T-helper 2 cell treated with Interferon-gamma antibody and Interleukin-4, amounts not matched to agents 5 μg/mL and 100 μg/mL, for 36 hours (primary cell): ENCODE data around the gene BEST2.
"Not testable (repeated sequence)": the region's sequence is repeated elsewhere in the genome, so short reads cannot be mapped to it uniquely, and the experiment has no call there.

Source experiments
- DNase-seq: peaks from one replicate; pipeline ENCODE4 v3.0.0; 2021; ENCODE audit warnings: low spot score
- H3K27ac Mint-ChIP-seq: one replicate; pipeline ENCODE4 v1.8.0; 2021; ENCODE audit warnings: mild to moderate bottlenecking, mixed read lengths
- H3K27me3 Mint-ChIP-seq: one replicate; pipeline ENCODE4 v1.8.0; 2021; ENCODE audit warnings: low read depth, mixed read lengths
- H3K36me3 Mint-ChIP-seq: one replicate; pipeline ENCODE4 v1.8.0; 2021; ENCODE audit warnings: low read depth, mixed read lengths
- H3K4me1 Mint-ChIP-seq: one replicate; pipeline ENCODE4 v1.8.0; 2021; ENCODE audit warnings: low read depth, mixed read lengths
- H3K4me3 Mint-ChIP-seq: one replicate; pipeline ENCODE4 v1.8.0; 2022; ENCODE audit warnings: mild to moderate bottlenecking, moderate library complexity, mixed read lengths
- H3K9me3 Mint-ChIP-seq: one replicate; pipeline ENCODE4 v1.8.0; 2021; ENCODE audit warnings: mixed read lengths

BEST2 gene

GRCh38 chr19:12722566-12723380 lies 28.8 kb upstream of the BEST2 start:
- peak overlapping the region; percentile 79 for H3K27ac Mint-ChIP-seq
- H3K27me3 Mint-ChIP-seq: no peaks in the 10 kb centered on the region
- H3K4me3 Mint-ChIP-seq: peak overlapping the region; percentile 89
- H3K36me3 Mint-ChIP-seq: peaks cover 26% of the 10 kb centered on the region
- H3K9me3 Mint-ChIP-seq: no peaks in the 10 kb centered on the region
- peak; percentile 94 for DNase-seq
- peaks cover 14% of the 10 kb centered on the region for H3K4me1 Mint-ChIP-seq

GRCh38 chr19:12723381-12723640 lies 28.3 kb upstream of the BEST2 start:
- peaks cover 30% of the 10 kb centered on the region for H3K36me3 Mint-ChIP-seq
- H3K4me3 Mint-ChIP-seq: peak overlapping the region; percentile 89
- peaks cover 14% of the 10 kb centered on the region for H3K4me1 Mint-ChIP-seq
- H3K27me3 Mint-ChIP-seq: no peaks in the 10 kb centered on the region
- no peak for DNase-seq
- H3K9me3 Mint-ChIP-seq: no peaks in the 10 kb centered on the region
- peak overlapping the region; percentile 79 for H3K27ac Mint-ChIP-seq

- H3K9me3 Mint-ChIP-seq: no peaks in the 10 kb centered on the region
- H3K4me3 Mint-ChIP-seq: peak within 1 kb of the TSS; percentile 89
- H3K27ac Mint-ChIP-seq: peak within 1 kb of the TSS; percentile 79
- no peaks in the 10 kb centered on the region for H3K27me3 Mint-ChIP-seq
- peaks cover 28% of the 10 kb centered on the region for H3K36me3 Mint-ChIP-seq
- peak; percentile 74 for DNase-seq
- H3K4me1 Mint-ChIP-seq: peaks cover 14% of the 10 kb centered on the region
Measured at GRCh38 chr19:12723641-12724426, 27.8 kb upstream of the BEST2 start, which contains the start of gene TNPO2. TNPO2 (minus strand) TSS chr19:12723932; CDS start chr19:12720977, 2,955 bp downstream.

- not testable (repeated sequence) for H3K4me3 Mint-ChIP-seq, DNase-seq, H3K27ac Mint-ChIP-seq, H3K27me3 Mint-ChIP-seq, H3K9me3 Mint-ChIP-seq
- Mint-ChIP-seq H3K36me3 (peaks cover 39% of the 10 kb centered on the region), H3K4me1 (peaks cover 16% of the 10 kb centered on the region)
Measured at GRCh38 chr19:12725612-12726011, 26.0 kb upstream of the BEST2 start.

- H3K4me1 Mint-ChIP-seq: peaks cover 11% of the 10 kb centered on the region
- H3K27ac Mint-ChIP-seq: no peak overlapping the region
- H3K4me3 Mint-ChIP-seq: no peak overlapping the region
Measured at GRCh38 chr19:12726988-12727316, 24.6 kb upstream of the BEST2 start.

GRCh38 chr19:12727745-12728433 lies 23.7 kb upstream of the BEST2 start:
- peaks cover 14% of the 10 kb centered on the region for H3K4me1 Mint-ChIP-seq
- no peak overlapping the region for H3K27ac Mint-ChIP-seq
- H3K27me3 Mint-ChIP-seq: no peaks in the 10 kb centered on the region
- H3K9me3 Mint-ChIP-seq: no peaks in the 10 kb centered on the region
- no peak overlapping the region for H3K4me3 Mint-ChIP-seq
- DNase-seq: no peak
- peaks cover 39% of the 10 kb centered on the region for H3K36me3 Mint-ChIP-seq

More at GRCh38 chr19:12726988-12727316, 24.6 kb upstream of the BEST2 start:
- DNase-seq: no peak
- Mint-ChIP-seq H3K27me3 (no peaks in the 10 kb centered on the region), H3K36me3 (peaks cover 37% of the 10 kb centered on the region), H3K9me3 (no peaks in the 10 kb centered on the region)

GRCh38 chr19:12730064-12730463 lies 21.5 kb upstream of the BEST2 start:
- Mint-ChIP-seq H3K27me3 (no peaks in the 10 kb centered on the region), H3K27ac (no peak overlapping the region)
- DNase-seq: no peak

GRCh38 chr19:12731337-12731736 lies 20.3 kb upstream of the BEST2 start:
- no peak overlapping the region for H3K27ac Mint-ChIP-seq
- H3K27me3 Mint-ChIP-seq: no peaks in the 10 kb centered on the region
- no peak overlapping the region for H3K4me3 Mint-ChIP-seq
- H3K9me3 Mint-ChIP-seq: no peaks in the 10 kb centered on the region
- no peak for DNase-seq
- H3K36me3 Mint-ChIP-seq: peaks cover 48% of the 10 kb centered on the region
- H3K4me1 Mint-ChIP-seq: peaks cover 14% of the 10 kb centered on the region

More at GRCh38 chr19:12730064-12730463, 21.5 kb upstream of the BEST2 start:
- no peak overlapping the region for H3K4me3 Mint-ChIP-seq
- no peaks in the 10 kb centered on the region for H3K9me3 Mint-ChIP-seq
- H3K4me1 Mint-ChIP-seq: peaks cover 14% of the 10 kb centered on the region
- peaks cover 48% of the 10 kb centered on the region for H3K36me3 Mint-ChIP-seq

GRCh38 chr19:12733369-12734214 lies 18.0 kb upstream of the BEST2 start:
- Mint-ChIP-seq H3K27me3 (no peaks in the 10 kb centered on the region), H3K4me1 (peaks cover 29% of the 10 kb centered on the region), H3K27ac (peak overlapping the region; percentile 87), H3K36me3 (peaks cover 41% of the 10 kb centered on the region), H3K9me3 (no peaks in the 10 kb centered on the region), H3K4me3 (peak overlapping the region; percentile 85)
- peak; percentile 66 for DNase-seq

GRCh38 chr19:12736995-12737834 lies 14.4 kb upstream of the BEST2 start, which contains the start of gene GET3:
GET3 (plus strand) TSS chr19:12737497; CDS start chr19:12737506, 9 bp downstream.
- Mint-ChIP-seq H3K27me3 (no peaks in the 10 kb centered on the region), H3K4me1 (peaks cover 27% of the 10 kb centered on the region), H3K27ac (peak within 1 kb of the TSS; percentile 97), H3K9me3 (no peaks in the 10 kb centered on the region), H3K4me3 (peak within 1 kb of the TSS; percentile 100), H3K36me3 (peaks cover 30% of the 10 kb centered on the region)
- DNase-seq: peak; percentile 80

- no peaks in the 10 kb centered on the region for H3K9me3 Mint-ChIP-seq
- H3K27ac Mint-ChIP-seq: peak overlapping the region; percentile 57
- H3K27me3 Mint-ChIP-seq: no peaks in the 10 kb centered on the region
- H3K4me1 Mint-ChIP-seq: peaks cover 25% of the 10 kb centered on the region
- peak overlapping the region; percentile 100 for H3K4me3 Mint-ChIP-seq
- no peak for DNase-seq
- H3K36me3 Mint-ChIP-seq: peaks cover 28% of the 10 kb centered on the region
Measured at GRCh38 chr19:12737835-12738351, 13.7 kb upstream of the BEST2 start.

- peaks cover 4% of the 10 kb centered on the region for H3K4me1 Mint-ChIP-seq
Measured at GRCh38 chr19:12745166-12745897, 6.3 kb upstream of the BEST2 start.

More at GRCh38 chr19:12745166-12745897, 6.3 kb upstream of the BEST2 start:
- peaks cover 45% of the 10 kb centered on the region for H3K36me3 Mint-ChIP-seq
- no peak for DNase-seq
- H3K27ac Mint-ChIP-seq: no peak overlapping the region
- peaks cover 3% of the 10 kb centered on the region for H3K27me3 Mint-ChIP-seq
- no peak overlapping the region for H3K4me3 Mint-ChIP-seq
- peaks cover 6% of the 10 kb centered on the region for H3K9me3 Mint-ChIP-seq
